CD14-positive monocyte (primary cell): ENCODE data around the gene TACC2. TPM values are rescaled to one million over a fixed set of nuclear protein-coding genes. Genes with fewer than 3 reads are reported as not detected.

Experiments used
- DNase-seq, 3 donors: peaks; one replicate each; pipeline ENCODE4 v3.0.0-alpha.2; 2011 to 2022
- H2AFZ ChIP-seq: 2 replicates; pipeline ENCODE4 v1.6.0; 2012; ENCODE audit warnings: mild to moderate bottlenecking, low read depth, low read length, inconsistent platforms; ENCODE audit not compliant: insufficient read depth, poor library complexity, severe bottlenecking
- H3K27ac ChIP-seq, 2 donors: 1 replicate in 1 of 2; 2 replicates in 1 of 2; pipeline ENCODE4 v1.5.1; 2012 to 2013; ENCODE audit warnings: low read length in 2 of 2, control low read depth in 1 of 2, inconsistent platforms in 1 of 2, low read depth in 1 of 2, mild to moderate bottlenecking in 1 of 2
- H3K27me3 ChIP-seq, 2 donors: one replicate each; pipeline versions ENCODE4 v1.6.0 to v1.6.1; 2011 to 2013; ENCODE audit warnings: low read length in 2 of 2; ENCODE audit not compliant: control insufficient read depth in 2 of 2, insufficient read depth in 2 of 2
- H3K36me3 ChIP-seq, 2 donors: replicated peaks in 1 of 2; 1 replicate in 1 of 2; 2 replicates in 1 of 2; pipeline versions ENCODE4 v1.5.1 to v1.6.1; 2012 to 2013; ENCODE audit warnings: low read length in 2 of 2, control low read depth in 1 of 2, inconsistent platforms in 1 of 2, mild to moderate bottlenecking in 1 of 2; ENCODE audit not compliant: insufficient read depth in 2 of 2, control insufficient read depth in 1 of 2
- H3K4me1 ChIP-seq, 2 donors: 1 replicate in 1 of 2; 2 replicates in 1 of 2; pipeline versions ENCODE4 v1.5.1 to v1.6.1; 2012 to 2013; ENCODE audit warnings: low read length in 2 of 2, control low read depth in 1 of 2, inconsistent platforms in 1 of 2, mild to moderate bottlenecking in 1 of 2, moderate library complexity in 1 of 2; ENCODE audit not compliant: insufficient read depth in 2 of 2, control insufficient read depth in 1 of 2
- H3K4me2 ChIP-seq: replicated peaks from 2 replicates; pipeline ENCODE3; 2012; ENCODE audit warnings: low read length, moderate library complexity, mild to moderate bottlenecking; ENCODE audit not compliant: poor library complexity, severe bottlenecking; ENCODE audit errors: extremely low read depth
- H3K4me3 ChIP-seq, 3 experiments: fragments of 200-600 bp in 1 of 3; sonication (generic) in 1 of 3; replicated peaks in 1 of 3; 1 replicate in 2 of 3; 2 replicates in 1 of 3; pipeline ENCODE4 v1.5.1; 2011 to 2013; ENCODE audit warnings: low read length in 3 of 3, mild to moderate bottlenecking in 3 of 3, control low read depth in 2 of 3, low read depth in 2 of 3, inconsistent platforms in 1 of 3, moderate library complexity in 1 of 3
- H3K79me2 ChIP-seq: 2 replicates; pipeline ENCODE4 v1.6.0; 2012; ENCODE audit warnings: mild to moderate bottlenecking, control low read depth, inconsistent platforms, low read length, moderate library complexity; ENCODE audit not compliant: insufficient read depth
- H3K9ac ChIP-seq: 2 replicates; pipeline ENCODE4 v1.6.0; 2017; ENCODE audit warnings: low read length, mild to moderate bottlenecking; ENCODE audit not compliant: insufficient read depth, poor library complexity, severe bottlenecking
- H3K9me3 ChIP-seq, 2 donors: replicated peaks in 1 of 2; 1 replicate in 1 of 2; 2 replicates in 1 of 2; pipeline versions ENCODE4 v1.5.1 to v1.6.1; 2012 to 2013; ENCODE audit warnings: low read length in 2 of 2, control low read depth in 1 of 2; ENCODE audit not compliant: control insufficient read depth in 1 of 2, insufficient read depth in 1 of 2
- H4K20me1 ChIP-seq: 2 replicates; pipeline ENCODE4 v1.6.0; 2012; ENCODE audit warnings: mild to moderate bottlenecking, low read length, control low read depth, moderate library complexity; ENCODE audit not compliant: insufficient read depth
- H3K27ac Mint-ChIP-seq, 7 donors: one replicate each; pipeline ENCODE4 v1.8.0; 2020; ENCODE audit warnings: mild to moderate bottlenecking in 7 of 7, mixed read lengths in 7 of 7, moderate library complexity in 6 of 7, inconsistent platforms in 2 of 7
- H3K27me3 Mint-ChIP-seq, 3 donors: one replicate each; pipeline ENCODE4 v1.8.0; 2021 to 2022; ENCODE audit warnings: low read depth in 3 of 3, mild to moderate bottlenecking in 3 of 3, mixed read lengths in 3 of 3, moderate library complexity in 3 of 3, inconsistent platforms in 1 of 3
- H3K36me3 Mint-ChIP-seq, 2 donors: one replicate each; pipeline ENCODE4 v1.8.0; 2020; ENCODE audit warnings: mixed read lengths in 2 of 2, inconsistent platforms in 1 of 2, mild to moderate bottlenecking in 1 of 2
- H3K4me1 Mint-ChIP-seq: one replicate; pipeline ENCODE4 v1.8.0; 2020; ENCODE audit warnings: mild to moderate bottlenecking, mixed read lengths
- H3K4me3 Mint-ChIP-seq, 2 donors: one replicate each; pipeline ENCODE4 v1.8.0; 2020; ENCODE audit warnings: mild to moderate bottlenecking in 2 of 2, mixed read lengths in 2 of 2, moderate library complexity in 1 of 2
- H3K9me3 Mint-ChIP-seq, 7 donors: one replicate each; pipeline ENCODE4 v1.8.0; 2020 to 2022; ENCODE audit warnings: mixed read lengths in 7 of 7, mild to moderate bottlenecking in 6 of 7, moderate library complexity in 6 of 7, inconsistent platforms in 2 of 7
- CTCF ChIP-seq: fragments of 200-600 bp; IDR thresholded peaks from one replicate; pipeline ENCODE4 v1.8.0; 2022; ENCODE audit warnings: antibody characterized with exemption, mild to moderate bottlenecking
- WGBS: methylation state at CpG from one replicate; pipeline ENCODE4 v1.1.5; 2013; ENCODE audit warnings: missing lambda C conversion rate; ENCODE audit not compliant: insufficient coverage; 5-methylcytosine and 5-hydroxymethylcytosine counted together
- intact Hi-C, 2 donors: fragments of 100-400 bp; cut with micrococcal nuclease; formaldehyde crosslinking; loops; one replicate each; pipeline versions ENCODE4 v1.15.0 to v1.15.1; 2023
- polyA plus RNA-seq, 3 donors: library from polyadenylated mRNA; depleted of rRNA in 1 of 3; unstranded in 2 of 3; stranded (reverse) in 1 of 3; fragments of 300-500 nt in 2 of 3; fragments of >200 nt in 1 of 3; fragmentation: Illumina TruSeq in 2 of 3; gene quantifications; 1 replicate in 2 of 3; 2 replicates in 1 of 3; pipeline ENCODE4 v1.2.3, GENCODE V29; 2012 to 2021

TACC2 gene
- polyA plus RNA-seq, 3 donors, result 0.03 TPM; not detected in 2

- no peaks in the 10 kb centered on the region for H3K27me3 ChIP-seq
- H3K36me3 ChIP-seq, result no peaks in the 10 kb centered on the region
- no peak overlapping the region for H3K27ac ChIP-seq
- no peak overlapping the region for H3K4me3 ChIP-seq
- no peak overlapping the region for H3K4me2 ChIP-seq
- no peaks in the 10 kb centered on the region for H3K9me3 ChIP-seq
- Mint-ChIP-seq H3K27ac (no peak overlapping the region), H3K4me1 (peaks cover 45% of the 10 kb centered on the region), H3K9me3 (peaks cover 5 to 18% (median 10%) of the 10 kb centered on the region in 7 donors), H3K36me3 (no peaks in the 10 kb centered on the region), H3K4me3 (no peak overlapping the region), H3K27me3 (peaks cover 5 to 8% (median 6%) of the 10 kb centered on the region in 3 donors)
- H3K9ac ChIP-seq, result no peak overlapping the region
- H3K4me1 ChIP-seq, result peaks cover 37 to 41% of the 10 kb centered on the region in 2 donors
- H3K79me2 ChIP-seq, result no peaks in the 10 kb centered on the region
- 50% methylated on average over 7 of the region's 14 CpGs for WGBS
- DNase-seq, result no peak
- intact Hi-C loops, result no loop called here
- H4K20me1 ChIP-seq, result no peaks in the 10 kb centered on the region
- no peak for TF ChIP-seq CTCF
- H2AFZ ChIP-seq, result no peak overlapping the region
These were observed 154.4 kb downstream of the TACC2 start for GRCh38 chr10:122143238-122143841.

GRCh38 chr10:122144199-122144598, 155.2 kb downstream of the TACC2 start:
- H3K4me3 Mint-ChIP-seq, result no peak overlapping the region
- H3K79me2 ChIP-seq, result no peaks in the 10 kb centered on the region
- peaks cover 5 to 18% (median 10%) of the 10 kb centered on the region in 7 donors for H3K9me3 Mint-ChIP-seq
- H3K27me3 ChIP-seq, result no peaks in the 10 kb centered on the region
- H3K27me3 Mint-ChIP-seq, result peaks cover 2 to 8% (median 4%) of the 10 kb centered on the region in 3 donors
- H3K27ac ChIP-seq, result no peak overlapping the region
- no peak overlapping the region for H3K4me3 ChIP-seq
- intact Hi-C loops, result no loop called here
- WGBS, result 100% methylated on average over 2 of the region's 2 CpGs
- DNase-seq, result no peak
- no peak overlapping the region for H3K9ac ChIP-seq
- H3K36me3 Mint-ChIP-seq, result no peaks in the 10 kb centered on the region
- TF ChIP-seq CTCF, result no peak
- H2AFZ ChIP-seq, result no peak overlapping the region
- no peak overlapping the region for H3K4me2 ChIP-seq
- H3K36me3 ChIP-seq, result no peaks in the 10 kb centered on the region
- no peak overlapping the region for H3K27ac Mint-ChIP-seq
- no peaks in the 10 kb centered on the region for H4K20me1 ChIP-seq
- peaks cover 45 to 49% of the 10 kb centered on the region in 2 donors for H3K4me1 ChIP-seq
- H3K4me1 Mint-ChIP-seq, result peaks cover 54% of the 10 kb centered on the region
- no peaks in the 10 kb centered on the region for H3K9me3 ChIP-seq
